ES-I3 (cell line): Measurements from ENCODE around the gene PRIMPOL.

Source experiments
- H3K36me3 ChIP-seq: 2 replicates; pipeline ENCODE4 v1.6.1; 2013; ENCODE audit warnings: mild to moderate bottlenecking, low read length, control low read depth, moderate library complexity; ENCODE audit not compliant: insufficient read depth
- H3K4me1 ChIP-seq: 2 replicates; pipeline ENCODE4 v1.6.1; 2013; ENCODE audit warnings: mild to moderate bottlenecking, control low read depth, low read length; ENCODE audit not compliant: insufficient read depth
- H3K9ac ChIP-seq: 2 replicates; pipeline ENCODE4 v1.6.1; 2013; ENCODE audit warnings: low read depth, mild to moderate bottlenecking, low read length, moderate library complexity
- H3K9me3 ChIP-seq: 2 replicates; pipeline ENCODE4 v1.6.1; 2013; ENCODE audit warnings: mild to moderate bottlenecking, low read length, moderate library complexity; ENCODE audit not compliant: control insufficient read depth, insufficient read depth

Gene PRIMPOL

DNA sequence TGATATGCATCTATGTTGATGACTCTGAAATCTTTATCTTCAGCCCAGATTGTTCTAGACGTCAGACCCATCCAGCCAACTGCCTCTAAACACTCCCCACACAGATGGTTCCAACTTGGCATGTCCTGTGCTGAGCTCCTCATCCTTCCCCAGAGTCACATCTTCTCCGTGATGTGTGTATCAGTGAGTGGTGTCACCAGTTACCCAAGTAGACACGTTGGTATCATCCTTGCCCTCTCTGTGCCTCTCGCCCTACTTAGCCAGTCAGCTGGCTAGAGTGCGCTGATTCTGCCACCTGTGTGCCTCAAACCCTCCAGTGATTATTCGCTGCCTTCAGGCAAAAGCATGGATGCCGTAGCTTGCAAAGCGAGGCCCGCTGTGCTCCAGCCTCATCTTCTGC lies 18.6 kb downstream of the PRIMPOL start:
- Histone ChIP-seq H3K9me3 (no peaks in the 10 kb centered on the region), H3K36me3 (peaks cover 3% of the 10 kb centered on the region), H3K4me1 (no peaks in the 10 kb centered on the region)

DNA sequence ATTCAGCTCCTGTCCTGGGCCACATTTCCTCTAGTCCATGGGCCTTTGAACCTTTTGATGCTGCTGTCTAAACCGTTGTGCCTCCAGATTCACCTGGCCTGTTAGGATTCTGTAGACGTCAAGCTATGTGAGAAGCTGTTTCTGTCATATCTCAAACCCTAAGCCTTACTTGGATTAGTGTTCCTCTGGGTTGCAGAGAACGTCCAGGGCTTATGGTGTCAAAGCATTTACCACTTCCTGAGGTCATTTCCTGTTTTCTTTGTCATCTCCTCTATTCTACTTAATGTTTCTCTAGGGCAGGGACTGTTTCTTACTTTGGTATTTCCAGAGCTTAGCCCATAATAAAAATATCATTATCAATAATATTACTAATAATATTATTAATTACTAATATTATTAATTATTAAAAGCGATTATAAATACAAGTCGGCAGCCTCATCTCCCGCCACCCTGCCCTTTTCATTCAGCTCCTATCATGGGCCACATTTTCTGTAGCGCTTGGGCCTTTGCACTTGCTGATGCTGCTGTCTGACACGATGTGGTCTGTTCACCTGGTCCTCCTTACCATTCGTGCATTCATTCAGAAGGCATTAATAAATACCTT lies 19.1 kb downstream of the PRIMPOL start:
- Histone ChIP-seq H3K4me1 (no peaks in the 10 kb centered on the region), H3K9me3 (no peaks in the 10 kb centered on the region), H3K9ac (no peak overlapping the region), H3K36me3 (peaks cover 3% of the 10 kb centered on the region)

More for the DNA sequence above, 18.6 kb downstream of the PRIMPOL start:
- no peak overlapping the region for H3K9ac ChIP-seq

DNA sequence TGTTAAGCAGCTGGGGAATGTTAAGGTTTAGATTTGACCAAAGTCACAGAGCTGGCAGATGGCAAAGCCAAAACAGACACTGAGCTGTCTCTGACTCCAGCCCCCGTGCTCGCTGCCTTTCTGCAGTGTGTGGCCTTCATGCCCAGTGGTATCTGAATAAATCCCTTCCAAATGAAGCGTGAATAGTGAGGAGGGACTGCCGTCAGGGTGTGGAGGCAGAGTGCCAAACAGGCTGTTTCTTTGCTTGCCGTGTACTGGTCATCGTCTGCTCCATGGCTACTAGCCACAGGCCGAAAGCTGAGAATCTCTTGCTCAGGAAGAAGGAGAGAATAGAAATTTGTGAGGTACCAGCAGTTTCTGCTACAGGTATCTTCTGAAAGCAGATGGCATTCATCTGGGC lies 19.7 kb downstream of the PRIMPOL start:
- H3K4me1 ChIP-seq: no peaks in the 10 kb centered on the region
- peaks cover 3% of the 10 kb centered on the region for H3K36me3 ChIP-seq
- no peak overlapping the region for H3K9ac ChIP-seq
- H3K9me3 ChIP-seq: no peaks in the 10 kb centered on the region

DNA sequence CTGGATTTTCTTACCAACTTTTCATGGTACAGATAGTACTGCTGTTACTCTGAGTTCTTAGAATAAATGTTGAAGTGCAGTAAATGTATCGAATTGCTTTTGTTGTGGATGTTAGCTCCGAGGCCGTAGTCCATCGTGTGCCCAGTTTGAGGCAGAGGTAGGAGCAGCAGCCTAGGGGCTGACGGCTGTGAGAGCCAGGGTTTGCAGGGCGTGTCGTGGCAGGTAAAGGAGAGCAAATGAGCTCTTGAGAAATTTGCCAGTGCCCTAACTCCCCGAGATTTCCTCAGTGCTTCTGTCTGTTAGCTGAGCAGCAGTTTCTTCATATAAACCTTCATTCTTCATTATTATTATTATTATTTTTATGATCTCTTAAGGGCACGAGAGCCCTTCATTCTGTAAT lies 21.6 kb downstream of the PRIMPOL start:
- Histone ChIP-seq H3K9me3 (no peaks in the 10 kb centered on the region), H3K9ac (no peak overlapping the region), H3K36me3 (peaks cover 3% of the 10 kb centered on the region), H3K4me1 (no peaks in the 10 kb centered on the region)

DNA sequence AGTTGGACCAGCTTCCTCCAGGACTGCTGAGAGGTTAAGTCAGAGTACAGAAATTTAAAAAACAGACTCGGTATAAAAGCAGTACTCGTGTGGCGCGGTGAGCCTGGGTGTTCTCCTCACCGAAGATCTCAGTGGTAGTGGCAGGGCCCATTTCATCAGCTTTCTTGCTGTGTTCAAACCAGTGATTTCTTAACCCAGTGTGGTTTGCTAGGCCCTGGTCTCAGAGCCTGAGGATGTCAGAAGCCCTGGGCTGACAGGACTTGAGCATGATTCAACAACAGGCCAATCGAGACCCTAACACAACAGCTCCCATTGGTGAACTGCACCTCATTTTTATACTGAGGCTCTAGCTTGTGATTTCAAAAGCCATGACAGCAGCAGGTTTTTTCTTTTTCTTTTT lies 23.2 kb downstream of the PRIMPOL start:
- no peak overlapping the region for H3K9ac ChIP-seq
- no peaks in the 10 kb centered on the region for H3K4me1 ChIP-seq
- H3K9me3 ChIP-seq: no peaks in the 10 kb centered on the region
- peaks cover 3% of the 10 kb centered on the region for H3K36me3 ChIP-seq

DNA sequence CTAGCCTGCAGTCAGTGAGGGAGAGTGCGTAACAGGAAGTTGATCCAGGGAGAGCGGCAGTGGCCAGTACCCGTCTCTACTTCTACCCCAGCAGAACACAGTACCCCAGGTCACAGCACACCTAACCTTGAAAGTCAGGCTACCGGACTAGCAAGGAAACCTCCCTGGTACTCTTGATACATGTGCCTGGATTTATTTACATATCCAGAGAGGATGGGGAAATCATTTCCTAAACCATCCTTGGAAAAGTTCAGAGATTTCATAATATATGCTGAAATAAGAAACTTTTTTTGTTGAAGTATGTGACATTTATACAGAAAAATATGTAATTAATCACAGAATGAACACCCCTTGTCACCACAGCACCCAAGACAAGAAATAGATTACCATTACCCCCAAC lies 24.5 kb downstream of the PRIMPOL start:
- no peaks in the 10 kb centered on the region; the same call in none of the 2 replicates for H3K36me3 ChIP-seq
- H3K9ac ChIP-seq: no peak overlapping the region
- no peaks in the 10 kb centered on the region for H3K4me1 ChIP-seq
- no peaks in the 10 kb centered on the region; the same call in 1 of the 2 replicates for H3K9me3 ChIP-seq

DNA sequence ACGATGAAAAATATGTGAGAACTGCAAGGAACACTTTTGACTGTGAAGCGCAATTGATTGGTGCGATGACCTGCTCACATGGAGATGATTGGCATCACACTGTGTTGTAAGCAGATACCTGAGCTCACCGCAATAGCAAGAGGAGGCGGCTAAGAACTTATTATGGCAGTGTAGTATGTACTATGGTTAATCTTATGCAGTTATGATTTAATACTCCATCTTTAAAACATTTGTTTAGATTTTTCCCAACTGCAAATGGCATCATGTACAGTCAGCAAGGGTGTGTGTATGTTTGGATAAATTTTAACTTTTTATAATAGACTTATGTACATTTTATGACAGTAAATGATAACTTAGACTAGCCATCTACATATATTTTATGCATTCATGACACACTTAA lies 25.5 kb downstream of the PRIMPOL start:
- Histone ChIP-seq H3K36me3 (no peaks in the 10 kb centered on the region; the same call in none of the 2 replicates), H3K9ac (no peak overlapping the region), H3K4me1 (no peaks in the 10 kb centered on the region), H3K9me3 (peaks cover 7% of the 10 kb centered on the region; the same call in 1 of the 2 replicates)

DNA sequence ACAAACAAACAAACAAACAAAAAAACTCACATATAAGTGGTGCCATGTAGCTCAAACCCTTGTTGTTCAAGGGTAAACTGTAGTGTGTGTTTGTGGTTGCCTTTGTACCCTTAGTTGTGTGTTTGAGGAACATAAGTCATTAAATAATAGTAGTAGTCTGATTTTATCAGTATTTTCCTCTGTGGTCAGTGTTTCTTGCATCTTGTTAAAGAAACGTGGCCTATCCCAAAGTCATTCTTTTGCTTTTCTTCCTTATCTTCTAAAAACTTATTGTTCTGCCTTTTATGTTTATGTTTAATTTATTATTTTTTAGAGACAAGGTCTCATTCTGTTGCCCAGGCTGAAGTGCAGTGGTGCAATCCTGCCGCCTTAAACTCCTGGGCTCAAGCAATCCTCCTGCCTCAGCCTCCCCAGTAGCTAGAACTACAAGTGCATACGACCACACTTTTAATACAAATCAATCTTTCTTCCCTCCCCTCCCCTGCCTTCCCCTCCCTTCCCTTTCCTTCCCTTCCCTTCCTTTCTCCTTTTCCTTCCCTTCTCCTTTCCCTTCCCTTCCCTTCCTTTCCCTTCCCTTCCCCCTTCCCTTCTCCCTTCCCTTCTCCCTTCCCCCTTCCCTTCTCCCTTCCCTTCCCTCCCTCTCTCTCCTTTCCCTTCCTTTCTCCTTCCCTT lies 26.4 kb downstream of the PRIMPOL start:
- H3K4me1 ChIP-seq: no peaks in the 10 kb centered on the region
- peaks cover 7% of the 10 kb centered on the region; the same call in 1 of the 2 replicates for H3K9me3 ChIP-seq
- no peaks in the 10 kb centered on the region; the same call in none of the 2 replicates for H3K36me3 ChIP-seq
- H3K9ac ChIP-seq: no peak overlapping the region

DNA sequence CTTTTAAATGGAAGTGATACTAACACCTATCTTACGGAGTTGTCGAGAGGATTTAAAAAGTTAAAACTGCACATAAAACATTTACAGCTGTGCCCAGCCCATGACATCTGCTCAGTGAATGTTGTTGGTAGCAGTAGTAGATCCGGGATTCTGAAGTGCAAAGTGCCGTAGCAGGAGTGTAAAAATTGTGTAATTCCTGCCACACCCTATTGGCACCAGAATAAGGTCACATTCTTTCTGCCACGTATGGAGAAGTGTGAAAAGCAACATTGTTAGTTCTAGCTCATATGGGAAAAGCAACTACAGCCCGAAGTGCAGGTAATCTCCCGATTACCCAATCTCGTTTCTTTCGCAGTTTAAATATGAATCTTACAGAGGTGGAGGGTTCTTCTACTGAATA lies 31.2 kb downstream of the PRIMPOL start:
- Histone ChIP-seq H3K9me3 (peaks cover 7% of the 10 kb centered on the region; the same call in 1 of the 2 replicates), H3K4me1 (no peaks in the 10 kb centered on the region), H3K9ac (no peak overlapping the region), H3K36me3 (no peaks in the 10 kb centered on the region)

DNA sequence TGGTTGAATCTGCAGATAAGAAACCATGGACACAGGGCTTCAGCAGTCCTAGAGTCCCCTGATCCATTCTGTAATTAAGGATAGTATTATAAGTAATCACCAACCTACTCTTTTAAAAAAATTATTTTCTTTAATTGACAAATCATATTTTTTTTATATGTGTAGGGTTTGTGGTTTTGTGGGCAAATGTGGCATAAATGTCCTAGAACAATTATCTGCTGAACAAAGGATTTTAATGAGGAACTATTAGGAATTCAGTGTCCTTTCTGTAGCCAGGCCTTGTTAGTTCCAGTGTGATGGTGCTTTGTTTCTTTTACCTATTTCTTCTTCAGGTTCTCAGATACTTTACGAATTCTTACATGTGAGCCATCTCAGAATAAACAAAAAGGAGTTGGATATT lies 32.4 kb downstream of the PRIMPOL start:
- Histone ChIP-seq H3K9ac (no peak overlapping the region), H3K36me3 (no peaks in the 10 kb centered on the region), H3K4me1 (no peaks in the 10 kb centered on the region), H3K9me3 (peaks cover 7% of the 10 kb centered on the region; the same call in 1 of the 2 replicates)

DNA sequence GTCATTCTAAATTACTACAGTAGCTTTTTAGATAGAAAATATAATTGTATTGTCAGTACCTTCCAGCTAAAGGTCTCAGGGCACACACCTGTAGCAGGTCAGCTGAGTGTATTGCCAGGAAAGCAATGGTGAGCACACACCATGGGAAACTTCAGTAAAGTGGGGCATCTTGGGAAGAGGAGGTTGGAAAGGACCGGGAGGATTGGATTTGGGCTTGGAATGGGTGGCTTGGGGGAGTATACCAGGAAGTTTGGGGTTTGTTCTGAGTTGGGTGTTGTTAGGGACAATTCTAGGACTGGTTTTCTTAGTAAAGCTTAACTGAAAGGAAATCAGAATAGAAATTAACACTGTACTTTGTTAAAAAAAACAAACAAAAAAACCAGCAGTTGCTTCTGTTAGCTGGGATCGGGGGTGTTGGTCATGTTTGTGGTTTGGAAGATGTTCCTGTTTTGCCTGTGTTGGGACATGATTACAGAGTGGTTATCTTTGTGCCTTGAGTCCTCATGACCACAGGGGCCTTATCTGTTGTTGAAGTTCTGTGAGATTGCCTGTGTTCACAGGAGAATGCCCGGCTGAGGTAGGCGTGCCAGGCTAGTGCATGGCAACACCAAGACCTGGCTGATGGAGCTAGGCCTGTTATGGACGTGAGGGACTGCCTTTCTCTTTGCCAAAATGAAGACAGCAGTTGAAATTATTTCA lies 35.1 kb downstream of the PRIMPOL start:
- no peaks in the 10 kb centered on the region for H3K36me3 ChIP-seq
- no peak overlapping the region for H3K9ac ChIP-seq
- peaks cover 14% of the 10 kb centered on the region for H3K4me1 ChIP-seq
- peaks cover 4% of the 10 kb centered on the region; the same call in 1 of the 2 replicates for H3K9me3 ChIP-seq

DNA sequence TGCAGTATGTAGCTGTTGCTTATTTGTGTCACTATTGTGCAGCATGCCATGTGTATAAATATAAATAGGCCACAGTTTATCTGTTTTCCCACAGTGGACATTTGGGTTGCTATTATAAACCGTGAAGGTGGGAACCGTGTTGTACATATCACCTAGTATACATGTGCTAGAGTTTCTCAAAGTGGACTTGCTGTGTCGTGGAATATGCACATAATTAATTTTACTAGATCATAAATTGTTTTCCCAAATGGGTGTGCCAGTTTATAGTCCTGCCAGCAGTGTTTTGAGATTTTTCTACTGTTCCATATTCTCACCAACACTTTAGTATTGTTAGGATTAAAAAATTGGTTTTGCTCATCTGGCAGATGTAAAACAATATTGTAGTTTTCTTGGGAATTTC lies 38.5 kb downstream of the PRIMPOL start:
- H3K36me3 ChIP-seq: no peaks in the 10 kb centered on the region
- peaks cover 14% of the 10 kb centered on the region for H3K4me1 ChIP-seq
- H3K9ac ChIP-seq: no peak overlapping the region
- H3K9me3 ChIP-seq: no peaks in the 10 kb centered on the region

DNA sequence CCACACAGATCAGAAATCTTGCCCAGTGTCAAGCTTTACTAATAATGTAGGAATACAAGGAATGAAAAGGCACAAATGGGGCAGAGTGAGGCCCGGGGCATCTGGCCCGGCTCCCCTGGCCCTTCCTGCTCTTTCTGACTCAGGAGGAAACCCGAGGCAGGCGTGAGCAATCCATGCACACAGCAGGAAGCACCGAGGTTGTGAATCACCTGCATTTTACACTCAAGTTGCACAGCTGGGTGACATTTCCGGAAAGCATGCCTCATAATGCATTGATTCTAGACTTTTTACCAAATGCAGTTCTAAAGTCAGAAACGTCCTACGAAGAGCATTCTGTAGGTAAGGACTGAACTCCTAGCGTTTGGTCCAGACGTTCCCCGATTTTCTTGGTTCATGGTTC lies 38.9 kb downstream of the PRIMPOL start:
- Histone ChIP-seq H3K36me3 (no peaks in the 10 kb centered on the region), H3K9ac (no peak overlapping the region), H3K9me3 (no peaks in the 10 kb centered on the region), H3K4me1 (peaks cover 14% of the 10 kb centered on the region)

DNA sequence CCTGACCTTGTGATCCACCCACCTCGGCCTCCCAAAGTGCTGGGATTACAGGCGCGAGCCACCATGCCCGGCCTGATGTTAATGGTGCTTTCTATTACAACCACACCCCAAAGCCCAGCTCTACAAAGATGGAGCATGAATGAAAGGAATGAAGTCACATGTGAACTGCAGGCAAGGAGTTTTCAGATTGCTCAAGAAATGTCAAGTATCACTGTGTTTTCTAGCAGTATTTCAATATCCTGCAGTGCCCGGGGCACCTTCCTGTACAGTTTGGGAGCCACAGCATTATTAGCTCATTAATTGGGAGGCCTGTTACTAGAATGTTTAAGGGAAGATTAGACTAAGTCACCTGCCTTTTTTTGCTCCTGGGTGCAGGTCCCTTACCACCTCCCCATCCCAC lies 40.1 kb downstream of the PRIMPOL start:
- Histone ChIP-seq H3K9ac (no peak overlapping the region), H3K4me1 (peaks cover 14% of the 10 kb centered on the region), H3K36me3 (no peaks in the 10 kb centered on the region), H3K9me3 (no peaks in the 10 kb centered on the region)

DNA sequence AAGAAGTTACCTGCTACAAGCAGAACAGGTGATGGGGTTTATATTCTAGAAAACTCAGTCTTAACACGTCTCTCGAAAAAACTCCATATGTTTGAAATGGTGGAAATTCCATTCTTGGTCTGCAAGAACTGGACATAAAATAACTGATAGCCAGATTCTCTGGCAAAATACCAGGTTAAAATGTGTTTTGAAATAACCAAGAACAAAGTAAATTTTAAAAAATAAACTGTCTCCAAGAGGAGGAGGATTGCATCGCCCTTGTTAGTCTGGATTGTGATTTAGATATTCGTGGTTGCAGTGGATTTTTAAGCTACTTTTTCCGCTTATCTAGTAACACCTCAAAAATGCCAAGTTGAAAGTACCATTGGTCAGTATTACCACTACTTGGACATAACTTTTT lies 43.5 kb downstream of the PRIMPOL start:
- Histone ChIP-seq H3K36me3 (peaks cover 3% of the 10 kb centered on the region; the same call in 1 of the 2 replicates), H3K4me1 (peaks cover 10% of the 10 kb centered on the region), H3K9ac (no peak overlapping the region), H3K9me3 (no peaks in the 10 kb centered on the region)
